GM23248 (cell line): Measurements from ENCODE around the gene TUBA4A.

Source experiments
- EZH2 ChIP-seq: fragments of 200-600 bp; sonication (generic); IDR thresholded peaks from 2 replicates; pipeline ENCODE4 v1.6.1; 2018; ENCODE audit warnings: antibody characterized with exemption, mild to moderate bottlenecking; ENCODE audit not compliant: insufficient read depth, poor library complexity, severe bottlenecking
- EZH2phosphoT487 ChIP-seq: fragments of 200-600 bp; sonication (generic); IDR thresholded peaks from 2 replicates; pipeline ENCODE4 v1.6.1; 2018; ENCODE audit warnings: antibody characterized with exemption, moderate library complexity, mild to moderate bottlenecking, low read depth; ENCODE audit not compliant: insufficient read depth

- TF ChIP-seq EZH2 = no peak
- TF ChIP-seq EZH2phosphoT487 = no peak
Observed at GRCh38 chr2:219204425-219205164, 49.1 kb downstream of the TUBA4A start.
